Hematopoietic multipotent progenitor cell treated with erythropoietin and hydrocortisone succinate and interleukin-3 and kit ligand, for 15 days (in vitro differentiated cells): Measurements from ENCODE around the gene EXOSC5.
"Not testable (repeated sequence)": the region's sequence is repeated elsewhere in the genome, so short reads cannot be mapped to it uniquely, and the experiment has no call there.

Source experiments
- DNase-seq: peaks from one replicate; pipeline ENCODE4 v3.0.0-alpha.2; 2015; ENCODE audit warnings: low spot score

Gene EXOSC5

GRCh38 chr19:41405776-41406175 is 8.6 kb upstream of the EXOSC5 start:
- DNase-seq, result no peak

DNA sequence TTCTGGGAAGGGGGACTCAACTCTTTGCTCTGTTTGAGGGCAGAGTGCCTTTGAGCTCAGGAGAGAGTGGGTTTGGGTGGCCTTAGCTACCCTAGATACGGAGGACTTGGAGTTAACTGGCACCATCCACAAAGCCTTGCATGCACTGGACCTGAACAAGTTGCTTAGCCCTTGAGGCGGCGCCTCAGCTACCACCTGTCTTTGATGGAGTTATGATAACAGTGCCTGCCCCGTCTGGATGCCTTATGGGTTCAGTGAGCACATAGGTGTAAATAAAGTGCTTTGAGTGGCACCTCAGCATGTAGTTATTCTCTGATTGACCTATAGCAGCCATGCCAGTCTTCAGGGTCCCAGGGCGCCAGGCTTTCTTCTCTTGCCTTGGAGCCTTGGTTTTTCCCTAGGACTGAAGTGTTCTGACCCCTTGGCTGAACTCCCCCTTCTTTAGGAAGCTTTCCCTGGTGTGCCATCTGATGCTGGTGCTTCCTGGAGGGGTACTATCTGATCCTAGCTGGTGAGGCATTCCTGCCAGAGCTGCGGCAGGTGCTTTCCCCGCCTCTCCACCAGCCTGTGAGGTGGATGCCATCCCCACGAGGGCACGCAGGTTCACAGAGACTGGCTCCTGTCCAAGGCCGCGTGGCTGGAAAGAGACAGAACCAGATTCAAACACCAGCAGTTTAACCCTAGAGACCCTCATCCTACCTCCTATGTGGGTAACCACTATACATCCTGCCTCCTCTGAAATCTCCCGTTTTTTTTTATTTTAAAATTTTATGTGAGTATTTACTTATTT is 6.2 kb upstream of the EXOSC5 start:
- DNase-seq, result no peak

DNA sequence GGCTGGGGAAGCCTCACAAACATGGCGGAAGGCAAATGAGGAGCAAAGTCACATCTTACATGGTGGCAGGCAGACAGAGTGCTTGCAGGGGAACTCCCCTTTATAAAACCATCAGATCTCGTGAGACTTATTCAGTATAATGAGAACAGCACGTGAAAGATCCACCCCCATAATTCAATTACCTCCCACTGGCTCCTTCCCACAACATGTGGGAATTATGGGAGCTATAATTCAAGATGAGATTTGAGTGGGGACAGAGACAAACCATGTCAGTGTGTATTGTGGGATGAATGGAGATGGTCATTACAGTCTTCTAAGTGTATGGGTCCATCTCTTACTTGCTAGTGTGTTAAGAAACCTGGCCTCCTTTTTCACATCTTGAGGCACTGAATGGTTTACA is 4.9 kb upstream of the EXOSC5 start:
- no peak for DNase-seq

DNA sequence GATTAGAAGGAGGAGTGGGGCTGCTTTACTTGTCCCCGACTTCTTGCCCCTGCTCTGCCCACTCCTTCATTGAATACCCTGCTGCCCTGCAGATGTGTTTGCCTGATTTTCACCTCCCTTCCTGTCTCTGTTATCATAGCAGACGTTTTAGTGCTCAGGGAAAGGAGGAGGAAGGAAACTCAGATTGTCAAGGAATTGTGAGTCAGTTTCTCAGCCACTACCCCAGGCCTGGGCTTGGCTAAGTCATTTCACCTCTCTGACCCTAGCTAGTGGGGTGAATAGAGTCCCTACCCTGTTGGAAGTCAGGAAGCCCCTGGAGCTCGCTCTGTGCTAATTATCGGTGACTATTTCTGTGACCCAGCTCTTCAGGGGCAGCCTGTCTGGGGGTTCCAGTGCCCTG is 4.3 kb upstream of the EXOSC5 start:
- no peak for DNase-seq

GRCh38 chr19:41399525-41399924 is 2.4 kb upstream of the EXOSC5 start:
- DNase-seq, result no peak

DNA sequence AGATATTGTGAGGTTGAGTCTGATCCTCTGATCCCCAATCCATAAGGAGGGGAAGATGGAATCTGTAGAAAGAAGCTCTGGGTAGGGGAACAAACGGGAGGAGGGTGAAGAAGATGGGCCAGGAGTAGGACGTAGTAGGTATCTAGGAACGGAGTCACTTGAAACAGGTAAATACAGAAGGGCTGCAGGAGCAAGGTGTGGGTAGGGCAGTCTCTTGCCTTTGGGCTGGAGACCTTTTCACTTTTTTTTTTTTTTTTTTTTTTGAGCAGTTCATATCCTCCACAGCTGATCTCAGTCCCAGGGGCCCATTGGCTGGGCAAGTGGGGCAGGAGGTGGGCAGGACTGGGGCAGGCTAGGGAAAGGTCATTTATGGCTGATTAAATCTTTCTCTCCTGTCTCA is 1.9 kb upstream of the EXOSC5 start:
- no peak for DNase-seq

DNA sequence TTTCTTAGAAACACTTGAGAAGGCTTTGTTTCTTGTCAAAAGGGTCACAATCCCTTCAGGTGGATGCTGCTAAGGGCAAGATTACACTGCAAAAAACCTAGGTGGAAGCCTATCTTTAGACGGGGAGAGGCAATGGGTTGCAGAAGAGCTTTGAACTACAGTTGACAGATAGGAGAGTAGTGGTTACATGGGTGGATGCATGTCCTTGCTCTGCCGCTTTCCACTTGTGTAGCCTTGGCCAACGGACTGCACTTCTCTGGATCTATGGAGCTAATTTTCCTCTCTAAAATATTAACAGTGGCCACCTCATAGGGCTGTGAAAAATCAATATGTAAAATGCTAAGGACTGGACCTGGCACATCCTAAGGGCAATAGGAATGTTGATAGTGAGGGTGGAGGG is 1.4 kb upstream of the EXOSC5 start:
- DNase-seq, result no peak

DNA sequence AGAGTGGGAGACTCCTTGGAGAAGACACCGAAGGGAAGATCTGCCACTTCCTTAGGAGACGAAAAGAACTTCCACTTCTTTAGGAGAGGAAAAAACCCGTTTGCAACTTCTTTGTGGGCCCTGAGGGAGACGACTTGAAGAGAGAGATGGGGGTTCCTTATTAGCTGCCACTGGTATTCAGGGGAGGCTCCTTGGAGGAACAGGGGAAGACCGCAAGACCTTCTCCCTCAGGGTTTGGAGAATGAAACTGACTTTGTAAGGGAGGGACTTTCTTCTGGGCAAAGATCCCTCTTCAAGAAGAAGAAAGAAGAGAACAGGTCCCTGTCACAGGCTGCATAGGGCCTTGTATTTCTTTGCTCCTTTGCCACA is 875 bp upstream of the EXOSC5 start:
- no peak for DNase-seq

- DNase-seq, result no peak
Measured at GRCh38 chr19:41395355-41395754, 1.8 kb downstream of the EXOSC5 start.

DNA sequence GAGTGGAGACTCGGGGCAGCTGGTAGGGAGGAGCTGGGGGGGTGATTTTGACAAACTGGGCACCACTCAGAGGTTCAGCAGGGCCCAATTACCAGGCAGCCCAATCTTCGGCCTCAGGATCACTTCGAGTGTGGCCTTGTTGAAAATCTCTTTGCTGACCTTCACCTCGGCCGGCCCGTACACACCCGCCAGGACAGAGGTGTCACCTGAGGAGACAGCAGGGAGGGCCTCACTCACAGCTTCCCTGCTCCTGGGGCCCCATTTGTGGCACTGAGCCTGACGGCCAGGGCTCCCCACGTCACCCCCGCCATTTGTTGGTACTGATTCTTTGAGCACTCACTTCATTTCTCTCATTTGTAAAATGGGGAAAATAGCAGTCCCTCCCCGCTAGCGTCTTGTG is 4.4 kb downstream of the EXOSC5 start:
- DNase-seq, result no peak

GRCh38 chr19:41391618-41392017 is 5.5 kb downstream of the EXOSC5 start:
- no peak for DNase-seq

- DNase-seq, result no peak
Measured at GRCh38 chr19:41386442-41386841, 10.7 kb downstream of the EXOSC5 start.

DNA sequence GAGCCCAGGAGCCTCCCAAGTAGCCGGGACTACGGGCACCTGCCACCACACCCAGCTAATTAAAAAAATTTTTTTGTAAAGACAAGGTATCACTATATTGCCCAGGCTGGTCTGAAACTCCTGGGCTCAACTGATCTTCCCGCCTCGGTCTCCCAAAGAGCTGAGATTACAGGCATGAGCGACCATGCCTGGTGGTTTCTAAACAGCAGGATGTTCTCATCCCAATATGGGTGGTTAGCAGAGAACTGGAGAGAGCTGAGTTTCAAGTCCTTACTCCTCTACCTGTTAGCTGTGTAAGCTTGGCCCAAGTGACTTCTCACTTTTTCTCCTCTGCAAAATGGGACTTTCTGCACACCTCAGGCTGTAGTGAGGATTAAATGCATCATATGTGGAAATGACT is 12.8 kb downstream of the EXOSC5 start:
- no peak for DNase-seq

DNA sequence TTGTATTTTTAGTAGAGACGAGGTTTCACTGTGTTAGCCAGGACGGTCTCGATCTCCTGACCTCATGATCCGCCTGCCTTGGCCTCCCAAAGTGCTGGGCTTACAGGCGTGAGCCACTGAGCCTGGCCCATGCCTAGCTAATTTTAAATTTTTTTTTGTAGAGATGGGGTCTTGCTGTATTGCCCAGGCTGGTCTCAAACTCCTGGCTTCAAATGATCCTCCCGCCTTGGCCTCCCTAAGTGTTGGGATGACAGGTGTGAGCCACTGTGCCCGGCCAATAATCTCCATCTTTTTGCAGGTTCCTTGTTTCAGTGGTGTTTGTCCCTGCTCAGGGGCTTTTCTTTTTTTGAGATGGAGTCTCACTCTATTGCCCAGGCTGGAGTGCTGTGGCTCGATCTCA is 15.6 kb downstream of the EXOSC5 start:
- not testable (repeated sequence) for DNase-seq

DNA sequence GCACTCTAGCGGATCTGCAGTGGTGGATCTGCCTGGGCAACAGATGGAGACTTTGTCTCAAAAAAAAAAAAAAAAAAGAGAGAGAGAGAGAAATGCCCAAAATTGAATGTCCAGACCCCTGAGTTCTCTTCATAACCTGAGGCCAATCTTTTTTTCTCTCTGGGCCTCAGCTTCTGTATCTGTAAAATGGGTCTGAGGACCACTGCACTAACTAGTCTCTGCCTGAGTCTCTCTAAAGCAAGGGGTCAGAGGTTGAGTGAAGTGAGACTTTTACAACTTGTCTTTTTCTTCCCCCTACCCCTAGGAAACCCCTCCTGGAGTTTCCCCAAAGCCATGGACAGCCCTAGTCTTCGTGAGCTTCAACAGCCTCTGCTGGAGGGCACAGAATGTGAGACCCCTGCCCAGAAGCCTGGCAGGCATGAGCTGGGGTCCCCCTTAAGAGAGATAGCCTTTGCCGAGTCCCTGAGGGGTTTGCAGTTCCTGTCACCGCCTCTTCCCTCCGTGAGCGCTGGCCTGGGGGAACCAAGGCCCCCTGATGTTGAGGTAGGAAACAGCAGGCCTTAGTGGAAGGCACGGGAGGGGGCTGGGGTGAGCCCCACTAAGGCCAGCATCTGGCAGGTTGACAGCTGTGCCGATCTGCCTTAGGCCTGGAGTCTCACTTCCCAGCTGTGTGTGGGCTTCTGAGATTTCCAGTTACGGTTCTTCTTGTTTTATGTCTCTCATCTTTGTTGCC is 19.0 kb downstream of the EXOSC5 start:
- no peak for DNase-seq

- DNase-seq, result no peak
Measured at GRCh38 chr19:41376998-41377365, 20.2 kb downstream of the EXOSC5 start.

- no peak for DNase-seq
Measured at GRCh38 chr19:41376241-41376997, 20.7 kb downstream of the EXOSC5 start, which contains the start of gene TMEM91. TSS of gene TMEM91 (plus strand) at chr19:41376533. CDS start at chr19:41378310, 1,777 bp downstream.

- no peak for DNase-seq
Measured at GRCh38 chr19:41373993-41374392, 23.2 kb downstream of the EXOSC5 start.

- no peak for DNase-seq
Measured at GRCh38 chr19:41372501-41372900, 24.7 kb downstream of the EXOSC5 start.

- DNase-seq, result no peak
Measured at GRCh38 chr19:41371541-41371940, 25.6 kb downstream of the EXOSC5 start.

DNA sequence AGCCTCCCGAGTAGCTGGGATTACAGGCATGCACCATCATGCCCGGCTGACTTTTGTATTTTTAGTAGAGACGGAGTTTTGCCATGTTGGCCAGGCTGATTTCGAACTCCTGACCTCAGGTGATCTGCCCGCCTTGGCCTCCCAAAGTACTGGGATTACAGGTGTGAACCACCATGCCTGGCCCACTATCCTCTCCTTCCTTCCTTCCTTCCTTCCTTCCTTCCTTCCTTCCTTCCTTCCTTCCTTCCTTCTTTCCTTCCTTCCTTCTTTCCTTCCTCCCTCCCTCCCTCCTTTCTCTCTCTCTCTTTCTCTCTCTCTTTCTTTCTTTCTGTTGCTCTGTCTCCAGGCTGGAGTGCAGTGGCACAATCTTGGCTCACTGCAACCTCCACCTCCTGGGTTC is 26.0 kb downstream of the EXOSC5 start:
- DNase-seq, result not testable (repeated sequence)

GRCh38 chr19:41369769-41370168 is 27.4 kb downstream of the EXOSC5 start:
- DNase-seq, result no peak

DNA sequence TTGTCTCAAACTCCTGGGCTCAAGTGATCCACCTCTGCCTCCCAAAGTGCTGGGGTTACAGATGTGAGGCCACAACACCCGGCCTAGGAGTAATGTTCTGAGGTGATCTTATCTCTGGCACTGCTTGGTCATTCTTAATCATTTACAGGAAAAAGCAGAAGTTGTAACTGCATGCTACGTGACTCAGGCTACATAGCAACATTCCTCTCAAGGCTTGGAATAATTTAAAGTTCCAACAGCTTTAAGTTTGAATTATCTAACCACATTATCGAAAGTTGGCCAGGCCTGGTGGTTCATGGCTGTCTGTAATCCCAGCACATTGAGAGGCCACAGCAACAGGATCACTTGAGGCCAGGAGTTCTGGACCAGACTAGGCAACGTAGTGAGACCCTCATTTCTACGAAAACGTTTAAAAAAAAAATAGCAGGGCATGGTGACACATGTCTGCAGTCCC is 29.3 kb downstream of the EXOSC5 start:
- DNase-seq, result peak; percentile 46
